ENCODE data around the gene KLHDC10.
"Not testable (repeated sequence)": the region's sequence is repeated elsewhere in the genome, so short reads cannot be mapped to it uniquely, and the experiment has no call there.

Gene KLHDC10

GRCh38 chr7:130151591-130152492 lies 81.5 kb downstream of the KLHDC10 start:
- FAIRE-seq = peak; percentile 97

GRCh38 chr7:130152493-130153210 lies 82.3 kb downstream of the KLHDC10 start:
- peak; percentile 92 for FAIRE-seq

More at GRCh38 chr7:130151591-130152492, 81.5 kb downstream of the KLHDC10 start:
- no peak for DNase-seq (ENCODE audit: insufficient read length, low spot score)

GRCh38 chr7:130153211-130153908 lies 83.0 kb downstream of the KLHDC10 start:
- FAIRE-seq = no peak
- no peak for DNase-seq (ENCODE audit: insufficient read length, low spot score)

More at GRCh38 chr7:130152493-130153210, 82.3 kb downstream of the KLHDC10 start:
- DNase-seq (ENCODE audit: insufficient read length, low spot score) = no peak

- FAIRE-seq = no peak
- no peak for DNase-seq (ENCODE audit: insufficient read length, low spot score)
These were observed 83.8 kb downstream of the KLHDC10 start for GRCh38 chr7:130154131-130154500.

GRCh38 chr7:130154501-130155317 lies 84.4 kb downstream of the KLHDC10 start:
- DNase-seq (ENCODE audit: insufficient read length, low spot score) = no peak
- FAIRE-seq = no peak

- DNase-seq (ENCODE audit: insufficient read length, low spot score) (no peak), FAIRE-seq (no peak)
These were observed 85.8 kb downstream of the KLHDC10 start for GRCh38 chr7:130156140-130156539.

- no peak for FAIRE-seq
- no peak for DNase-seq (ENCODE audit: insufficient read length, low spot score)
These were observed 87.4 kb downstream of the KLHDC10 start for GRCh38 chr7:130157700-130158099.

- DNase-seq (ENCODE audit: insufficient read length, low spot score) = no peak
- no peak for FAIRE-seq
These were observed 89.7 kb downstream of the KLHDC10 start for GRCh38 chr7:130160023-130160422.

- no peak for DNase-seq (ENCODE audit: insufficient read length, low spot score)
- FAIRE-seq = no peak
These were observed 90.1 kb downstream of the KLHDC10 start for GRCh38 chr7:130160455-130160854.

GRCh38 chr7:130162196-130162595 lies 91.9 kb downstream of the KLHDC10 start:
- DNase-seq (ENCODE audit: insufficient read length, low spot score) (no peak), FAIRE-seq (no peak)

GRCh38 chr7:130174237-130174959 lies 104.1 kb downstream of the KLHDC10 start:
- no peak for FAIRE-seq
- DNase-seq (ENCODE audit: insufficient read length, low spot score) = no peak

GRCh38 chr7:130178251-130178650 lies 107.9 kb downstream of the KLHDC10 start:
- FAIRE-seq (no peak), DNase-seq (ENCODE audit: insufficient read length, low spot score) (no peak)

GRCh38 chr7:130179631-130180030 lies 109.3 kb downstream of the KLHDC10 start:
- no peak for FAIRE-seq
- no peak for DNase-seq (ENCODE audit: insufficient read length, low spot score)

GRCh38 chr7:130180571-130181262 lies 110.4 kb downstream of the KLHDC10 start:
- DNase-seq (ENCODE audit: insufficient read length, low spot score) (no peak), FAIRE-seq (no peak)

GRCh38 chr7:130181263-130181605 lies 110.9 kb downstream of the KLHDC10 start:
- FAIRE-seq = no peak
- DNase-seq (ENCODE audit: insufficient read length, low spot score) = no peak

GRCh38 chr7:130182990-130183389 lies 112.7 kb downstream of the KLHDC10 start:
- no peak for FAIRE-seq

GRCh38 chr7:130184349-130184748 lies 114.0 kb downstream of the KLHDC10 start:
- DNase-seq (ENCODE audit: insufficient read length, low spot score); FAIRE-seq: not testable (repeated sequence)

More at GRCh38 chr7:130182990-130183389, 112.7 kb downstream of the KLHDC10 start:
- no peak for DNase-seq (ENCODE audit: insufficient read length, low spot score)
